Measurements from ENCODE around the gene LTBP1.

- TF ChIP-seq TCF12 (IDR thresholded peaks at IDR 0.05; ENCODE audit: low read depth, low read length) (no peak), RCOR1 (conservative IDR thresholded peaks at IDR 0.05; ENCODE audit: low read depth, low read length) (no peak), YY1 (IDR thresholded peaks at IDR 0.05; ENCODE audit: low read depth, low read length) (no peak), ESRRA (IDR thresholded peaks at IDR 0.05; ENCODE audit: low read length) (no peak), ZBTB33 (IDR thresholded peaks at IDR 0.05) (no peak), ZNF207 (IDR thresholded peaks at IDR 0.05; ENCODE audit: borderline replicate concordance) (no peak)
These were observed 428.3 kb downstream of the LTBP1 start for GRCh38 chr2:33375054-33375453.

Measured in GM12878 (cell line).